ENCODE results near the gene RPL31. TPM values are rescaled to one million over a fixed set of nuclear protein-coding genes. Genes with fewer than 3 reads are reported as not detected.

Gene RPL31
- total RNA-seq, 2 donors from 2014 or later = 1,159 to 1,593 TPM

DNA sequence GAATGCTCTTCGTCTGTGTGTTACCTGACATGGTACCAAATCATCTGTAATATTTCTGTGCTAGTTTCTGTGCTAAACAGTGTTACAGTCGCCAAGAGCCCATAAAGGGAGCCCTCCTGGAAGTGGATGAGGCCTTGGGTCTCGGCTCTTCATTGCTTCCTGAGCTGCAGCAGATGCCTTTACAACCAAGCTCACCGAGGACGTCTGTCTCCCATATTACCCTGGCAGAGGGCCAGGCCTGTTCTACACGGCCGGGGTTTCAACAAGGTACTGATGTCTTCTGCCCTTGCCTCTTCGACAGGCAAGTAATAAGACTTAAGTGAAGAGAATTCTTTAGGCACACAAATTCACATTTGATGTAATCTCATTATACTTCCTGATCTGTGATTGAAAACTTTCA lies 16.8 kb downstream of the RPL31 start:
- no peak overlapping the region for H3K27ac Mint-ChIP-seq
- ATAC-seq (replicated peaks) = no peak
- H3K27me3 Mint-ChIP-seq = no peaks in the 10 kb centered on the region
- no peaks in the 10 kb centered on the region for H3K9me3 Mint-ChIP-seq
- H3K4me1 Mint-ChIP-seq = no peaks in the 10 kb centered on the region
- H3K4me3 Mint-ChIP-seq = no peak overlapping the region
- peaks cover 50% of the 10 kb centered on the region for H3K36me3 Mint-ChIP-seq (ENCODE audit: low read depth)

DNA sequence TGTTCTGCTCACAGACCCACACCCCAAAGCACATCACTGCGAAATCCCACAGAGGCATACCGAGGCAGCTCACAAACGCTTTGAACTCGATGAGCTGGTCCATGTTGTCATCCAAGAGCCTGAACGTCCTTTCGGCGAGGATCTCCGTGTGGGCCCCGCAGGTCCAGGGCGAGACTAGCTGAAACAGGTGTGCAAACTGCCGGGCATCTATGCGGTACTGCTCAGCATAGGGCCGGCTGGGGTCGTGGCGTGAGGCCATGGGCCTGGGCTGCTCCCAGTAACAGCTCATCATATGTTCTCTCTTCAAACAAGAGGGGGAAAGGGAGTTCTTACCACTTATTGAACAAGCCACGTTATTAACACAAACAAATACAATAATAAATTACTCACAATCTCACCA lies 20.1 kb downstream of the RPL31 start:
- H3K27ac Mint-ChIP-seq = no peak overlapping the region
- H3K9me3 Mint-ChIP-seq = no peaks in the 10 kb centered on the region
- ATAC-seq (replicated peaks) = no peak
- no peaks in the 10 kb centered on the region for H3K4me1 Mint-ChIP-seq
- H3K4me3 Mint-ChIP-seq = no peak overlapping the region
- no peaks in the 10 kb centered on the region for H3K27me3 Mint-ChIP-seq
- H3K36me3 Mint-ChIP-seq (ENCODE audit: low read depth) = peaks cover 35% of the 10 kb centered on the region

DNA sequence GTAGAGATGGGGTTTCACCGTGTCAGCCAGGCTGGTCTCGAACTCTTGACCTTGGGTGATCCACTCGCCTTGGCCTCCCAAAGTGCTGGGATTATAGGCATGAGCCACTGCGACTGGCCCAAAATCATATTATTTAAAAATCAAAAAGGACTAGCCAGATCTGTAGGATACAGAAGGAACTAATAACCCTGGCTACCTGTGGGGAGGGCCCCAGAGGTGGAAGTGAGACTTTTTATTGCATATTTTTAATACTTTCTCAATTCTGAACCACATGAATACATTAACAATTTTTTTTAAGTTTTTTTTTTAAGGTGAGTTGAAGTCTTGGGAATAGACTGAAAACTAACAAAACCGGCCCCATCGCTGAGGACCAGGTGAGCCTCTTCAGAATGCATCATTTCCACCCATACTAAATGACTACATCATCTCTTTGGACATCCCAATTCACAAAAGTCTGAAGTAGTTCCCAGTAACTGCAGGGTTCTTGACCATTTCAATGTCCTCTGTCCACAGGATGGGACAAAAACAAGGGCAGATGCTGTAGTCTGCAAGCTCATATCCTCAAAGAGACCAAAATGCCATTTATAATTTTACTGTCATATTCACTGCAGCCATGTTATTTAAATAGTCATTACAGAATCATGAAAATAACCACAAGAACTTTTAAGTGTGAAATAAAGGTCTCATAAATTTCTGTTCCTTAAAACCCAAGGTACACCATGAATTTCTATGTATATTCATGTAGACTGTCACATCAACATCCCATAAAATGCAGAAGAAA lies 21.4 kb downstream of the RPL31 start:
- H3K36me3 Mint-ChIP-seq (ENCODE audit: low read depth) = peaks cover 24% of the 10 kb centered on the region
- H3K27me3 Mint-ChIP-seq = no peaks in the 10 kb centered on the region
- no peaks in the 10 kb centered on the region for H3K4me1 Mint-ChIP-seq
- H3K4me3 Mint-ChIP-seq = no peak overlapping the region
- H3K27ac Mint-ChIP-seq = no peak overlapping the region
- no peaks in the 10 kb centered on the region for H3K9me3 Mint-ChIP-seq
- no peak for ATAC-seq (replicated peaks)

DNA sequence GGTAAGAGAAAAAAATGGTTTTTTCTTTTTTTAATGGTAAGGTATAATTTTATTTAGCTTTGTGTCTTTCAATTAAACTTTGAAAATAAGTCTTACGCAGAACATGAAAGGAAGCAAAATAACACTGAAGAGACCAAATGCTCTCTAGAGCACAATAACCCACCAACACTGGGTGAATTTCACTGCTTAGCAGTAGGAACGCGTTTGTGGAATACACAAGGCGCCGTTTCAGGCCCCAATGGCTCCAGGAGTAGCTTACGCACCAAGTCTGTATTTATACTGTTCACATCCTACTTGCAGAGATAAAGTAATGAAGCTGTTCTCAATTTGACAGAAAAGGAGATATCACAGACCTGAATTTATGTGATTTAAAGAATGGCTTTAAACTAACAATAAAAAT lies 23.5 kb downstream of the RPL31 start:
- no peaks in the 10 kb centered on the region for H3K9me3 Mint-ChIP-seq
- H3K4me3 Mint-ChIP-seq = no peak overlapping the region
- H3K36me3 Mint-ChIP-seq (ENCODE audit: low read depth) = peaks cover 7% of the 10 kb centered on the region
- ATAC-seq (replicated peaks) = no peak
- no peaks in the 10 kb centered on the region for H3K4me1 Mint-ChIP-seq
- H3K27me3 Mint-ChIP-seq = no peaks in the 10 kb centered on the region
- no peak overlapping the region for H3K27ac Mint-ChIP-seq

DNA sequence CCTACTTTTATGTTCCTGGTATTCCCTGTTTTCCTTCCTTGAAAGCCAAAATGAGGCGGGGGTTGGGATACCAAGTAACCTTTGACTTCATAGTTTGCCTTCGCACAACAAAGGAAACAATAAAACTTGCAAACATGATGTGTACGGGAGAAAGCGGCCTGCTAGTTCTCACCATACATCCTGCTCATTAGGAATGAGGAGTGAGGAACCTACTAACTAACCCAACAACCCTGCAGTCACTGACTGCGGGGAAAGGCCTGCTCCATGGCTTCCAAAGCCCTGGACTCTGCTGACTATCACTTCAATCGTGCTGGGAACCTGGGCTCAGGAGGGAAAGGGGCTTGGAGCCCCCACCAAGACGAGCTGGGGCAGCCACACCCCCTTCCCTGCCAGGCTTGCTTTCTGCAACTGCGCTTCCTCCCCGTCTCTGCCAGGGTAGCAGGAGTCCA lies 24.2 kb downstream of the RPL31 start:
- Mint-ChIP-seq H3K27ac (no peak overlapping the region), H3K4me3 (no peak overlapping the region), H3K36me3 (ENCODE audit: low read depth) (peaks cover under 1% of the 10 kb centered on the region), H3K27me3 (no peaks in the 10 kb centered on the region), H3K9me3 (no peaks in the 10 kb centered on the region), H3K4me1 (no peaks in the 10 kb centered on the region)
- ATAC-seq (replicated peaks) = no peak

DNA sequence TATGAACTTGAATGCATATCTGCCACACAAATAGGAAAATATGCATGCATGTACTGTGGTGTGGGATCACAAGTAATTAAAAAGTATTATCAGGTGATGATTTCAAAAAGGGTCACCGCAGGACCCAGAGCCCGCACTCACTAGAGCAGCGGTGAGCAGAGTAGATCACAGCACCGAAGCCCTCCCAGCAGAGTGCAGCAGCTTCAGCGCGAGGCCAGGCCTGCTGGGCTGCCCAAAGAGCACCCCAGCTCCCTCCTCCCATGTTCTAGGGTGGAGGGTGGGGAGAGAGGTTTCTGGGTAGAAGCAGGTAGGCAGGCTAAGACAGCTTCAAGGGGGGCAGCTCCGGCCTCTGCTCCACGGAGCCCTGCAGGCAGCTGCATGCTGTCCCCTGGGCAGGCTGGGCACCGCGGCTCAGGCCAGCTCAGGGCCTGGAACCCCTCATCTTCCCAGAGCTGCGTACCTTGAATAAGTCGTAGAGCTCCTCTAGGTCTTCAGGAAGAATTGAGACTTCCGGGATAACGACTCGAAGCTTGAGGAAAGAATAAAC lies 24.9 kb downstream of the RPL31 start:
- Mint-ChIP-seq H3K9me3 (no peaks in the 10 kb centered on the region), H3K36me3 (ENCODE audit: low read depth) (no peaks in the 10 kb centered on the region), H3K4me3 (no peak overlapping the region), H3K27me3 (no peaks in the 10 kb centered on the region), H3K4me1 (no peaks in the 10 kb centered on the region), H3K27ac (no peak overlapping the region)
- ATAC-seq (replicated peaks) = no peak

DNA sequence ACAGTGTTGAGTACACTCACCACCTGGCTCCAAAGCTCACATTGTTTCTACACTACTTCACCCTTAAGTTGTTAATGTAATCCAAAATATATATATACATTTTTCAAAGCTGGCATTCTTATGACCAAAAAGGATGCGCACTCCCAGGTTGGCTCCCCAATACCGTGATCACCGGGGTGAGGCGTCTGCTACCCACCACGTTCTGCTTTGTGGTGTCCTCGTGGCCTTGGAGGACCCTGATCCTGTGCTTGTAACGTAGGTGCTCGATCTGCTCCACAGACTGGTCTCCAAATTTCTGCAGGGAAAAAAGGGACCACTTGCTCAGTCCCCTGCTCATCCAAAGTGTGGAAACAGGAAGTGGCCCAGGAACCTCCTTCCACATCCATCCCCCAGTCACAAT lies 25.8 kb downstream of the RPL31 start:
- Mint-ChIP-seq H3K27ac (no peak overlapping the region), H3K36me3 (ENCODE audit: low read depth) (no peaks in the 10 kb centered on the region), H3K4me3 (no peak overlapping the region)

DNA sequence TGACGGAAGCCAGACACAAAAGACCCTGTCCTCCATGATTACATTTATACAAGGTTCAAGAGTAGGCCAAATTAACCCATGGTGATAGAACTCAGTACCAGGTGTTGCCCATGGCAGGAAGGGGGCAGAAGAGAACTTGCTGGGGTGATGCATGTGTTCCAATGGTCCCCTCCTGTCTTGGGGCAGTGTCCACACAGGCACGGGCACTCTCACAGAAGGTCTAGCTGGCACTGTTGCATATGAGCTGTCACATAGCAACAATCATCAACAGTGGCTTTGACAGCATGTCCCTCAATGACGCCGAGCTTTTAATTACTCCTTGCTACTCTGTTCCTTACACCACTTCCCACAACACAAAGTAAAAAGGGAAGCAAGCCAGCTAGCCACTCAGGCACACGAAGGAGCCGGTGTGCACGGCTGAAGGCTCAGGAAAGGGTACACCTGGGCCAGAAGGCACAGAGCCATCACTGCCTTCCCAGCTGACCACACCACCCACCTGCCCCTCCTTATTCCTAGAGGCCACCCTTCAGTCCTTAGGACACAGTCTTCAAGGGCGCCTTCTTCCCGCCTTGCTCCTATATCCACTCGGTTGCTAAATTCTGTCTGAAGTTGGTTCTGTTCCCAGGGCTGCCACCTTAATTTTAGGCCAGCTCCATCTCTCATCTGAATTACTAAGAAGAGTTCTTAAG lies 28.9 kb downstream of the RPL31 start:
- Mint-ChIP-seq H3K9me3 (no peaks in the 10 kb centered on the region), H3K4me1 (no peaks in the 10 kb centered on the region), H3K4me3 (no peak overlapping the region), H3K27me3 (no peaks in the 10 kb centered on the region), H3K27ac (no peak overlapping the region), H3K36me3 (ENCODE audit: low read depth) (no peaks in the 10 kb centered on the region)
- no peak for ATAC-seq (replicated peaks)

More for the DNA sequence above, 25.8 kb downstream of the RPL31 start:
- Mint-ChIP-seq H3K9me3 (no peaks in the 10 kb centered on the region), H3K4me1 (no peaks in the 10 kb centered on the region), H3K27me3 (no peaks in the 10 kb centered on the region)
- ATAC-seq (replicated peaks) = no peak

DNA sequence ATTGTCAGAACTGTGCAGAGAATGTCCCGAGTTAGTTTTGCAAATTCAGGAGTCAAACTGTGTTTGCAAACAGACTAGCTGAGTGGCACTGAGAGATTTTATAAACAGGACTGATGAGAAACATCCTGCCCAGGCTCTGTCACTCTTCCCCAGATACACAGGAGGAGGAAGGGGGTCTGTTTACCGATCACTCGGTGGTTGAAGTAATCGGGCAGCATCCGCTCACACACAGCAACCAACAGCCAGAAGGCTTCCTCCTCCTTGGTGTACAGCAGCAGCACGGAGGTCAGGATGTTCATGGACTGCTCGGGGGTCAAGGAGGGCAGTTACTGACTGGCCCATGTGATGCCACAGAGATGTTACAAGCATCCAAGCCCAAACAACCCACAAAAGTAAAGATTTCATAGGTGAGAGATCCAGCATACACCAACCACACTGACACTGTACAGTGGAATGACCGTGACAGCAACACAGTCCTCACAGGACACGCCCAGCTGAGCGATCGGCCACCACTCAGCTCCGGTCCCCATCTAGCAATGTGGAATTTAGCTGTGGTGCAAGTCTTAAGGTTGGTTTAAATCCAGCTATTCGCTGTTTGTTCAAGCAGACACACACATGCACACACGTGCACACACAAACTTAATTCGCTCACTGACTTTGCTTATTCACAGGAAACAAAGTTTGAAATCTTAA lies 30.1 kb downstream of the RPL31 start:
- Mint-ChIP-seq H3K4me1 (no peaks in the 10 kb centered on the region), H3K9me3 (no peaks in the 10 kb centered on the region), H3K27me3 (no peaks in the 10 kb centered on the region), H3K4me3 (no peak overlapping the region), H3K36me3 (ENCODE audit: low read depth) (no peaks in the 10 kb centered on the region), H3K27ac (no peak overlapping the region)
- no peak for ATAC-seq (replicated peaks)

DNA sequence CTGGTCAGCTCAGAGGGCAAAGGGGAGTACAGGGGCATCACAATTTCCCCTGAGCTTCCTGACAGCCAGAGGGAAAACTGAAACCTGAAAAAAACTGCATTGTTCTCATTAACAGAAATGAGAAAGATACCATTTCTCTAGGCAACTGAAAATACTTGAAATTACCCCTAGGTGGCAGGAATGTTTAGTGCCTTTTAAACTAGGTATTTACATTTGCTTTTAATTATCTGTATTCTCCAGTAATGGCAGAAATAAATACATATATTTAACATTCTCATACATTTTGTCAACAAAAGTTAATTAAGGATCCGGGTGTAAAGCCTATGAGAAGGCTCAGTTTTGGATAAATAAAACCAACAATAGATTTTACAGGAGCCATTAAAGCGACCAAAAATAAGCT lies 34.5 kb downstream of the RPL31 start:
- ATAC-seq (replicated peaks) = no peak
- H3K4me1 Mint-ChIP-seq = no peaks in the 10 kb centered on the region
- no peak overlapping the region for H3K4me3 Mint-ChIP-seq
- H3K36me3 Mint-ChIP-seq (ENCODE audit: low read depth) = no peaks in the 10 kb centered on the region
- H3K9me3 Mint-ChIP-seq = no peaks in the 10 kb centered on the region
- no peak overlapping the region for H3K27ac Mint-ChIP-seq
- H3K27me3 Mint-ChIP-seq = no peaks in the 10 kb centered on the region

DNA sequence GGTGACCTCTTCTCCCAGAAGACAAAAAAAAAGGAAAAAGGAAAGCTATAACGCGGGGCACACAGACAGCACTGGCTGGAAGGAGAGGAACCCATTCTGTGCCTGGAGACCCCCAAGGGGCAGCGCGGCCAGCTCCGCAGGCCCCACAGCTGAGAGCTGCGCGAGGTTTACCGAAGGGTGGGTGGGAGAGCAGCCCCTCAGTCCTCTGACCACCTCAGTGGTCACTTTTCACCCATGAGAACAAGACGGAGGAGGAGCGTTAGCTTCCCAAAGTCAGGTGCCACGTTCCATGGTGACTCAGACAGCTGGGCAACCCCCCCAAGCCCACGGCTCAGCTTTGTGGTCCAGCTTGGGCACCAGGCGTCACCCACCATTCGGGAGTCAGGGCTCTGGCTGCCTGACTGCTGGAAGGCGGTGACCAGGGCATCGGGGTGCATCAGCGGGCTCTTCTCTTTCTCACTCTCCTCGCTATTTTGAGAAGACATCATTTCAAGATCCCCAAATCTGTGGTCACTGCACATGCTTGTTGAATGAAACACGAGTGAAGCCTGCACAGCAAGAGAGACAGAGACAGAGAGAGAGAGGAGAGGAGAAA lies 35.2 kb downstream of the RPL31 start:
- H3K27ac Mint-ChIP-seq = no peak overlapping the region
- no peaks in the 10 kb centered on the region for H3K9me3 Mint-ChIP-seq
- H3K27me3 Mint-ChIP-seq = no peaks in the 10 kb centered on the region
- no peaks in the 10 kb centered on the region for H3K36me3 Mint-ChIP-seq (ENCODE audit: low read depth)
- no peak overlapping the region for H3K4me3 Mint-ChIP-seq
- ATAC-seq (replicated peaks) = no peak
- no peaks in the 10 kb centered on the region for H3K4me1 Mint-ChIP-seq

DNA sequence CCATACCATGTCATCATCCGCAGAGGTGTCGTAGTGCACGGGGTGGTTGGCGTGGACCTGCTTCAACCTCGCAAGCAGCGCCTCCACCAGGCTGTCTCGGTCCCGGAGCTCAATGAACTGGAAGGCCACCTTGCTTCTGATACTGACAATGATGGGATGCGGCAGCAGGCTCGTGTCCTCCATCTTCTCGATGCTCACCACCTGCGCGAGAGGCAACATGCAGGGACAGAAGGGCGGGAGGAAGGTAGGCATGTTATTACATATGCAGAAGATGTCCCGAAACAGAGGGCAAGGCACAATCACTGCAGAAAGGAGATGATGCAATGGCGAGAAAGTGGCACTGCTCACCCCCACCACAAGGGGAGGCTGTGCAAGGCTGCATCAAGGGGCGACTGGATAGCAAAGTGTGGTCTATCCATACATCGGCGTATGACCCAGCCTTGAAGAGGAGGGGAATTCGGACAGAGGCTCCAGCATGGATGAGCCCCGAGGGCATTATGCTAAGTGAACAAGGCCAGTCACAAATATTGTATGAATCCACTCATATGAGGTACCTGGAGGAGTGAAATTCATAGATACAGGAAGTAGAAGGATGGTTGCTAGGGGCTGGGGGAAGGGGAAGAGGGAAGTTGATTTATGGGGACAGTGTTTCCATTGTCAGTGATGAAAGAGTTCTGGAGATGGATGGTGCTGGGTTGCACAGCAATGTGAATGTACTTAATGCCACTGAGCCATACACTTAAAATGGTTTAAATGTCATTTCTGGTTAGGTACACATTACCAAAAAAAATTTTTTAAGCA lies 36.6 kb downstream of the RPL31 start:
- Mint-ChIP-seq H3K27me3 (no peaks in the 10 kb centered on the region), H3K9me3 (no peaks in the 10 kb centered on the region), H3K4me3 (no peak overlapping the region), H3K36me3 (ENCODE audit: low read depth) (no peaks in the 10 kb centered on the region), H3K4me1 (no peaks in the 10 kb centered on the region), H3K27ac (no peak overlapping the region)
- no peak for ATAC-seq (replicated peaks)

DNA sequence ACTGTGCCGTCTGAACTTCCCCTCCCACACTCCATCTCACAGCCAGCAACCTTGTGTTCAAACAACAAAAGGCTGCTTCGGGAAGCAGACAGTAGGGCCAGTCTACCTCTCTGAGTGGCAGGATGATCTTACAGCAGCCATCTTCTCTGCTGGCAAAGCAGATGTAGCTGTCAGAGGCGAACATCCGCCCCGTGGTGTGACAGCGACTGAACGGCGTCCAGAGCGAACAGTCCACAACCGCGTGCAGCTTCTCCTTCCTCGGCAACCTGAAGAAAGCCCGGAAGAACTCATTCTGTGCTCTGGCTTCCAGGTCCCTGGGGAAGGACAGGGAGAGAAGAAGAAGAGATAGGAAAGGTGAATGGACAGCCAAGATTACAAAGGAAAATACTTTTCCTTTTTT lies 38.0 kb downstream of the RPL31 start:
- H3K4me1 Mint-ChIP-seq = no peaks in the 10 kb centered on the region
- H3K36me3 Mint-ChIP-seq (ENCODE audit: low read depth) = no peaks in the 10 kb centered on the region
- H3K27ac Mint-ChIP-seq = no peak overlapping the region
- no peak overlapping the region for H3K4me3 Mint-ChIP-seq
- H3K27me3 Mint-ChIP-seq = peaks cover 5% of the 10 kb centered on the region
- H3K9me3 Mint-ChIP-seq = no peaks in the 10 kb centered on the region
- ATAC-seq (replicated peaks) = no peak

DNA sequence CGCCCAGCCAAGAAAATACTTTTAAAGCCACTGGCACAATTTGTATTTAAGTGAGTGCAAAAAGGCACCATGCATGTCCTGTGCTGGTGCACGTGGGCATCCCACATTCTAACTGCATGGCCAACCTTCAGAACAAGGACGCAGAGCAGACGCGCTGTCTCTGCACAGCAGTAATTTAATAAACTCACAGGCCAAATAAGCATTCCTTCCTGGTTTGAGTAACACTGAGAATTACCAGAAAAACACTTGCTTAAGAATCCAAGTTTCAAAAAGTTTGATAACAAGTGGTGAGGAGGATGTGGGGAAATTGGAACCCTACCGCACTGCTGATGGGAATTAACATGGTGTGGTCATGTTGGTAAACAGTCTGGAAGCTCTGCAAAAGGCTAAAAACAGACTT lies 38.7 kb downstream of the RPL31 start:
- H3K9me3 Mint-ChIP-seq = no peaks in the 10 kb centered on the region
- peaks cover 5% of the 10 kb centered on the region for H3K27me3 Mint-ChIP-seq
- ATAC-seq (replicated peaks) = no peak

More for the DNA sequence above, 38.7 kb downstream of the RPL31 start:
- no peak overlapping the region for H3K27ac Mint-ChIP-seq
- H3K36me3 Mint-ChIP-seq (ENCODE audit: low read depth) = no peaks in the 10 kb centered on the region
- H3K4me1 Mint-ChIP-seq = no peaks in the 10 kb centered on the region
- H3K4me3 Mint-ChIP-seq = no peak overlapping the region
